ENCODE measurements around the gene ZCCHC17. TPM values are rescaled to one million over a fixed set of nuclear protein-coding genes. Genes with fewer than 3 reads are reported as not detected.

Gene ZCCHC17
- total RNA-seq, 2 experiments from 2014 or later, result 7.3 to 7.6 TPM

DNA sequence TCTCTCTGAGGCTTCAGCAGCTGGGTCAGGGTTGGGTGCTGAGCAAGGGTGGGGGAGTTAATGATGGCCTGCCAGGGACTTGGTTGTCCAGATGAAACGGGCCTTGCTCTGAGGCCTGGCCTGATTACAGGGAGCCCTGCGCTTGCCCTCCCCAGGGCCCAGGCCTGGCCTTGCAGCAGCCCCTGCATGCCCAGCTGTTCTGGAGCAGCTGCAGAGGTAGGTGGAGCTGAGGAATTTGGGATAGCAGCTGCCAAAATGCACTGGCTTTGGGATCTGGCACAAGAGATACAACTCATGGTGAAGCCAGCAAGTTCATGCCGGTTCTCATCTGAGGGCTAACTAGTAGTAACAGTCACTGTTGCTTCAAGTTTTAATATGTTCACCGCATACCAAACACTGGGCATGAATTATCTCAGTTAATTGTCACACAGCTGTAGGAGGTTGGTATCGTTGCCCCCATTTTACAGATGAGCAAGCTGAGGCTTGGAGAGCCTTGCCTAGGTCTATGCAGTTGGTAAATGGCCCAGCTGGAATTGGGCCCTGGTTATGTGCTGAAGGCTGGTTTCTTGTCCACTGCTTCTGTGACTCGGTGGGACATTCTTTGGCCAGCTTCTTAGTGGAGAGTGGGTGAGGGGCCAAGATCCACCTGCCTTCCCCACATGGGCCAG is 108.9 kb downstream of the ZCCHC17 start:
- TF ChIP-seq, protein P1, sequence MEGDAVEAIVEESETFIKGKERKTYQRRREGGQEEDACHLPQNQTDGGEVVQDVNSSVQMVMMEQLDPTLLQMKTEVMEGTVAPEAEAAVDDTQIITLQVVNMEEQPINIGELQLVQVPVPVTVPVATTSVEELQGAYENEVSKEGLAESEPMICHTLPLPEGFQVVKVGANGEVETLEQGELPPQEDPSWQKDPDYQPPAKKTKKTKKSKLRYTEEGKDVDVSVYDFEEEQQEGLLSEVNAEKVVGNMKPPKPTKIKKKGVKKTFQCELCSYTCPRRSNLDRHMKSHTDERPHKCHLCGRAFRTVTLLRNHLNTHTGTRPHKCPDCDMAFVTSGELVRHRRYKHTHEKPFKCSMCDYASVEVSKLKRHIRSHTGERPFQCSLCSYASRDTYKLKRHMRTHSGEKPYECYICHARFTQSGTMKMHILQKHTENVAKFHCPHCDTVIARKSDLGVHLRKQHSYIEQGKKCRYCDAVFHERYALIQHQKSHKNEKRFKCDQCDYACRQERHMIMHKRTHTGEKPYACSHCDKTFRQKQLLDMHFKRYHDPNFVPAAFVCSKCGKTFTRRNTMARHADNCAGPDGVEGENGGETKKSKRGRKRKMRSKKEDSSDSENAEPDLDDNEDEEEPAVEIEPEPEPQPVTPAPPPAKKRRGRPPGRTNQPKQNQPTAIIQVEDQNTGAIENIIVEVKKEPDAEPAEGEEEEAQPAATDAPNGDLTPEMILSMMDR (IDR thresholded peaks at IDR 0.05), result no peak
- Mint-ChIP-seq H3K36me3 (ENCODE audit: low read depth) (no peaks in the 10 kb centered on the region), H3K27ac (no peak overlapping the region), H3K4me3 (no peak overlapping the region), H3K27me3 (peaks cover 29% of the 10 kb centered on the region), H3K9me3 (no peaks in the 10 kb centered on the region), H3K4me1 (ENCODE audit: low read depth) (no peaks in the 10 kb centered on the region)
- intact Hi-C loops (cut with DNase I, micrococcal nuclease), result no loop called here
- POLR2A ChIA-PET, result no interaction called here
- no peaks in the 10 kb centered on the region for H3K4me1 ChIP-seq (ENCODE audit: insufficient read depth, low read length)
- H3K9me3 ChIP-seq (ENCODE audit: control insufficient read depth in 1 of 2, insufficient read depth in 1 of 2, low read length in 2 of 2), result no peaks in the 10 kb centered on the region
- no peak for DNase-seq
- H3K27ac ChIP-seq (ENCODE audit: low read depth in 1 of 2, low read length in 2 of 2), result no peak overlapping the region
- no peak for ATAC-seq (ENCODE audit: poor library complexity)
- H3K4me3 ChIP-seq (ENCODE audit: low read length), result no peak overlapping the region
- peaks cover 7 to 15% of the 10 kb centered on the region in 2 experiments for H3K27me3 ChIP-seq (ENCODE audit: control insufficient read depth in 1 of 2, insufficient read depth in 2 of 2, low read length in 2 of 2)
- CTCF ChIA-PET, result interaction anchor here (1.6 kb wide), 1 partner anchor 11 kb away, joined by 6 read pairs; no protein-coding TSS in a partner anchor
- H3K36me3 ChIP-seq (ENCODE audit: insufficient read depth, low read length), result no peaks in the 10 kb centered on the region

- peaks cover 1% of the 10 kb centered on the region for H3K4me1 Mint-ChIP-seq (ENCODE audit: low read depth)
- H3K27me3 Mint-ChIP-seq, result peaks cover 43% of the 10 kb centered on the region
- Histone ChIP-seq H3K9me3 (ENCODE audit: control insufficient read depth in 1 of 2, insufficient read depth in 1 of 2, low read length in 2 of 2) (no peaks in the 10 kb centered on the region), H3K4me1 (ENCODE audit: insufficient read depth, low read length) (no peaks in the 10 kb centered on the region), H3K27me3 (ENCODE audit: control insufficient read depth in 1 of 2, insufficient read depth in 2 of 2, low read length in 2 of 2) (peaks cover 13 to 27% of the 10 kb centered on the region in 2 experiments), H3K4me3 (ENCODE audit: low read length) (no peak overlapping the region), H3K36me3 (ENCODE audit: insufficient read depth, low read length) (no peaks in the 10 kb centered on the region), H3K27ac (ENCODE audit: low read depth in 1 of 2, low read length in 2 of 2) (no peak overlapping the region)
- no peaks in the 10 kb centered on the region for H3K9me3 Mint-ChIP-seq
- ChIA-PET CTCF (no interaction called here), POLR2A (no interaction called here)
- H3K4me3 Mint-ChIP-seq, result no peak overlapping the region
- intact Hi-C loops (cut with DNase I, micrococcal nuclease), result no loop called here
- H3K27ac Mint-ChIP-seq, result no peak overlapping the region
- TF ChIP-seq, protein P1 (IDR thresholded peaks at IDR 0.05), result no peak
- no peaks in the 10 kb centered on the region for H3K36me3 Mint-ChIP-seq (ENCODE audit: low read depth)
- ATAC-seq (ENCODE audit: poor library complexity) (no peak), DNase-seq (no peak)
These were observed 110.3 kb downstream of the ZCCHC17 start for GRCh38 chr1:31407029-31407626.

- H3K9me3 ChIP-seq (ENCODE audit: control insufficient read depth in 1 of 2, insufficient read depth in 1 of 2, low read length in 2 of 2), result no peaks in the 10 kb centered on the region
- H3K36me3 ChIP-seq (ENCODE audit: insufficient read depth, low read length), result no peaks in the 10 kb centered on the region
- H3K27me3 ChIP-seq (ENCODE audit: control insufficient read depth in 1 of 2, insufficient read depth in 2 of 2, low read length in 2 of 2), result peaks cover 23 to 42% of the 10 kb centered on the region in 2 experiments
- intact Hi-C loops (cut with DNase I, micrococcal nuclease), result no loop called here
- no peak overlapping the region for H3K4me3 Mint-ChIP-seq
- H3K27ac ChIP-seq (ENCODE audit: low read depth in 1 of 2, low read length in 2 of 2), result no peak overlapping the region
- TF ChIP-seq, protein P1 (IDR thresholded peaks at IDR 0.05), result no peak
- H3K4me1 Mint-ChIP-seq (ENCODE audit: low read depth), result peaks cover 7% of the 10 kb centered on the region
- no peak overlapping the region for H3K4me3 ChIP-seq (ENCODE audit: low read length)
- H3K36me3 Mint-ChIP-seq (ENCODE audit: low read depth), result no peaks in the 10 kb centered on the region
- ATAC-seq (ENCODE audit: poor library complexity) (no peak), DNase-seq (no peak)
- H3K27ac Mint-ChIP-seq, result no peak overlapping the region
- ChIA-PET POLR2A (interaction anchor here (0.5 kb wide), 1 partner anchor 154 kb away, joined by 3 read pairs; no protein-coding TSS in a partner anchor), CTCF (no interaction called here)
- H3K27me3 Mint-ChIP-seq, result peaks cover 55% of the 10 kb centered on the region
- H3K4me1 ChIP-seq (ENCODE audit: insufficient read depth, low read length), result peaks cover 14% of the 10 kb centered on the region
- H3K9me3 Mint-ChIP-seq, result no peaks in the 10 kb centered on the region
These were observed 112.0 kb downstream of the ZCCHC17 start for GRCh38 chr1:31408788-31409318.

Data from CD4-positive, alpha-beta T cell (primary cell).